Tibial nerve (tissue), 4 donors: ENCODE results near the gene RPL19. TPM values are rescaled to one million over a fixed set of nuclear protein-coding genes. Genes with fewer than 3 reads are reported as not detected.

ENCODE experiments used
- DNase-seq, 2 donors: peaks; one replicate each; pipeline ENCODE4 v3.0.0-alpha.2; 2019; ENCODE audit warnings: low spot score in 2 of 2
- H3K27ac ChIP-seq, 4 donors: fragments of 200-600 bp; sonication (generic) in 3 of 4; one replicate each; pipeline ENCODE4 v1.5.1; 2017 to 2019; ENCODE audit warnings: mild to moderate bottlenecking in 1 of 4
- H3K27me3 ChIP-seq, 2 donors: fragments of 200-600 bp; sonication (generic) in 1 of 2; one replicate each; pipeline versions ENCODE4 v1.5.1 to v1.6.0; 2017 to 2019
- H3K36me3 ChIP-seq, 3 donors: fragments of 200-600 bp; sonication (generic); one replicate each; pipeline ENCODE4 v1.5.1; 2018 to 2019
- H3K4me1 ChIP-seq, 4 donors: fragments of 200-600 bp; sonication (generic) in 3 of 4; one replicate each; pipeline ENCODE4 v1.5.1; 2017 to 2019
- H3K4me3 ChIP-seq, 4 donors: fragments of 200-600 bp; sonication (generic) in 3 of 4; one replicate each; pipeline ENCODE4 v1.5.1; 2017 to 2019; ENCODE audit warnings: mild to moderate bottlenecking in 1 of 4, moderate library complexity in 1 of 4
- H3K9me3 ChIP-seq, 4 donors: fragments of 200-600 bp; sonication (generic) in 3 of 4; one replicate each; pipeline ENCODE4 v1.5.1; 2017 to 2019
- EP300 ChIP-seq, 2 donors: sonication (generic); formaldehyde crosslinking; IDR thresholded peaks; one replicate each; pipeline ENCODE4 v1.6.1; 2017; ENCODE audit warnings: antibody characterized with exemption in 2 of 2, mild to moderate bottlenecking in 1 of 2
- POLR2A ChIP-seq, 2 donors: fragments of 450-650 bp; IDR thresholded peaks; one replicate each; pipeline ENCODE4 v1.6.1; 2017; ENCODE audit warnings: antibody characterized with exemption in 2 of 2, mild to moderate bottlenecking in 2 of 2, moderate library complexity in 2 of 2
- WGBS, 2 donors: methylation state at CpG; one replicate each; pipeline ENCODE4 v1.1.5; 2018; 5-methylcytosine and 5-hydroxymethylcytosine counted together
- total RNA-seq, 4 donors: library from RNA; depleted of rRNA; stranded (reverse); fragments of >200 nt; gene quantifications; one replicate each; pipeline ENCODE4 v1.1.0, GENCODE V29; 2016
- TF ChIP-seq, protein P1 (sequence below), 5 experiments: fragments of 200-600 bp in 3 of 5; fragments of 450-650 bp in 2 of 5; sonication (generic) in 3 of 5; IDR thresholded peaks; one replicate each; pipeline ENCODE4 v1.5.1; 2016 to 2019; ENCODE audit warnings: antibody characterized with exemption in 5 of 5, mild to moderate bottlenecking in 3 of 5, moderate library complexity in 2 of 5

The RPL19 gene
- total RNA-seq, 4 donors from 2014 or later = 2,381 to 3,486 (median 2,809) TPM

DNA sequence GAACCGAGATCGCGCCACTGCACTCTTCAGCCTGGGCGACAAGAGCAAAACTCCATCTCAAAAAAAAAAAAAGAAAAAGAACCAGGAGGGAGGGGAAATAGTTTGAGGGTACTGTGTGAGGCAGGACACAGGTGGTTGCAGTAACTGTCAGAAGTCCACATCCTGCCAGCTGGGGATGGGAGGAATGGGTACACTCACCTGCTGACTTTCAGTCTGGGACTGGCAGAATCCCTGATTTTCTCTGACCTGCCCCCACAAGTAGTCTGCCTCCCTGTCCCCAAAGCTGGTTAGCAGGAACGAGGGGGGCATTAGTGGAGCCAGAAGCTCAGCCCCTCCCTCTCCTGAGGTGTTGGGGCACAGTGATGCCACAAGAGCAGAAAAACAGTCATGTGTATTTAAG, 27.0 kb upstream of the RPL19 start:
- peaks cover 0 to 12% (median 4%) of the 10 kb centered on the region in 4 donors for H3K4me1 ChIP-seq
- DNase-seq = no peak
- no peak overlapping the region for H3K4me3 ChIP-seq
- TF ChIP-seq POLR2A (IDR thresholded peaks at IDR 0.05) = no peak
- no peaks in the 10 kb centered on the region for H3K27me3 ChIP-seq
- WGBS, 2 donors = 71 to 77% methylated on average over 5 of the region's 5 CpGs
- H3K9me3 ChIP-seq = no peaks in the 10 kb centered on the region
- peaks cover 0 to 30% (median 0%) of the 10 kb centered on the region in 3 donors for H3K36me3 ChIP-seq
- no peak overlapping the region for H3K27ac ChIP-seq

DNA sequence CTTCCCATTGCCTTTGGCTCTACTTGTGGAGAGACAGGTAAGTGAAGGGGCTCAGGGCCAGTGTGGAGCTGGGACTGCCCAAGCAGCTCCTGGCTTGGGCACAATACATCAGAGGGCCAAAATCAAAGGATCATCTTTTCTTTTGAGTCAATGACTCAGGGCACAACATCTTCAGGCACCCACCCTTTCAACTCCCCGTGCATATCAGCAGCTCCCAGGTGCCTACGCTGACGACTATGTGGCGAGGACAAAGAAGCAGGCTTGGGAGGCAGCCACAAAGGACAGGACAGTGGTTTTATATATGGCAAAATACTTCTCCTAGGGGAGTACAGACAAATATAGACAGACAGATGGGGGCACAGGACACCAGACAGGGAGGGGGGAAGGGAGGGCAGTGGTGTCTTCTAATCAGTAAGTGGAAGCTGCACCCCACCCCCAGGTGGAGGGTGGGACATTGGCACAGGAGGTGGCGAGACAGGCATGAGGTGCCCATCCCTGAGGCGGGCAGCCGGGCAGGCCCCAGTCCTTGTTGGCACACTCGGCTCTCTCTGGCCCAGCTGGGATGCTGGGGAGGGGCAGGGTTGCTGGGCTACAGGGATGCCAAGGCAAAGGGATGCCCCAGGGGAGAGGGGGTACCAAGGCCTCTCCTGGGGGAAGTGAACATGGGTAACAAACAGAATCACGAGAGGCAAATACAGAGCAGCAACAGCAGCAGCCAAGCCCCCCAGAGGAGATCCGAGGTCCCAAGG, 26.4 kb upstream of the RPL19 start:
- Histone ChIP-seq H3K36me3 (peaks cover 0 to 30% (median 0%) of the 10 kb centered on the region in 3 donors), H3K4me3 (no peak overlapping the region), H3K9me3 (no peaks in the 10 kb centered on the region), H3K27ac (no peak overlapping the region), H3K4me1 (peaks cover 0 to 12% (median 4%) of the 10 kb centered on the region in 4 donors), H3K27me3 (no peaks in the 10 kb centered on the region)
- WGBS, 2 donors = 55 to 63% methylated on average over 10 of the region's 10 CpGs
- no peak for DNase-seq
- TF ChIP-seq POLR2A (IDR thresholded peaks at IDR 0.05) (no peak), EP300 (IDR thresholded peaks at IDR 0.05) (no peak)
- TF ChIP-seq, protein P1, sequence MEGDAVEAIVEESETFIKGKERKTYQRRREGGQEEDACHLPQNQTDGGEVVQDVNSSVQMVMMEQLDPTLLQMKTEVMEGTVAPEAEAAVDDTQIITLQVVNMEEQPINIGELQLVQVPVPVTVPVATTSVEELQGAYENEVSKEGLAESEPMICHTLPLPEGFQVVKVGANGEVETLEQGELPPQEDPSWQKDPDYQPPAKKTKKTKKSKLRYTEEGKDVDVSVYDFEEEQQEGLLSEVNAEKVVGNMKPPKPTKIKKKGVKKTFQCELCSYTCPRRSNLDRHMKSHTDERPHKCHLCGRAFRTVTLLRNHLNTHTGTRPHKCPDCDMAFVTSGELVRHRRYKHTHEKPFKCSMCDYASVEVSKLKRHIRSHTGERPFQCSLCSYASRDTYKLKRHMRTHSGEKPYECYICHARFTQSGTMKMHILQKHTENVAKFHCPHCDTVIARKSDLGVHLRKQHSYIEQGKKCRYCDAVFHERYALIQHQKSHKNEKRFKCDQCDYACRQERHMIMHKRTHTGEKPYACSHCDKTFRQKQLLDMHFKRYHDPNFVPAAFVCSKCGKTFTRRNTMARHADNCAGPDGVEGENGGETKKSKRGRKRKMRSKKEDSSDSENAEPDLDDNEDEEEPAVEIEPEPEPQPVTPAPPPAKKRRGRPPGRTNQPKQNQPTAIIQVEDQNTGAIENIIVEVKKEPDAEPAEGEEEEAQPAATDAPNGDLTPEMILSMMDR (IDR thresholded peaks at IDR 0.05) = no peak

DNA sequence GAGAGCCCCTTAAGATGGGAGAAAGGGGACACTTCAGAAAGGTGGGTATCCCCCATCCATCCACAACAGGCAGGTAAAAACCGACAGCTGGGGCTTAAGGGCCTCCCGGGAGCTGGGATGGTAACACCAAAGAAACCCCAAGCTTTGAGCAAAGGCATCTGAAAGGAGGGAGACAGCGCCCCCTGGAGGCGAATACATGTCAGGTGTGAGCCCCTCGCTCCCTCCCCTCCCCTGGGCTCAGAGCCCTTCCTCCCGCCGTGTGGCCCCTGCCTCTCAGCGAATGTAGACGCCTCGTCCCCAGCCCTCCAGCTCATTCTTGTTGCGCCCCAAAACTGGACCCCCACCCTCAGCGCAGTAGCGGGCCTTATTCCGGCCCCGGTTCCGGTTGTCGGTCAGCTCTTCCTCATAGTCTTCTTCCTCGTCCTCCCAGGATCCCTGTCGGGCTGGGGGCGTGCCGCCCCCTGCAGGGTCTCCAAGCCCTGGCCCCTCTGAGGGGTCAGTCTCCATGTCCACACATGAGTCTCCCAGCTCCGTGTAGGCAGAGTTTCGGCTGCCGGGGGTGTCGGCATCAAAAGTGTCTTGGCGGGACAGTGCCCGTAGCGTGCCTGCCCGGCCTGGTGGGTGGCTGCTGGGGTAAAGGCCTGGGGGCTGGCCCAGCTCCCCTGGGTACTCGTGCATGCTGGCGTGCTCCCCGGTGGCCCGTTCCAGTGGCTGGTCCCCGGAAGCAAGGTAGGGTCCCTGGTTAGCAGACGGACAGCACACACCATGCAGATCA, 25.0 kb upstream of the RPL19 start:
- DNase-seq = peak; percentile 59 to 72
- Histone ChIP-seq H3K27me3 (no peaks in the 10 kb centered on the region), H3K36me3 (peaks cover 0 to 40% (median 0%) of the 10 kb centered on the region in 3 donors), H3K9me3 (no peaks in the 10 kb centered on the region), H3K4me1 (peaks cover 0 to 12% (median 4%) of the 10 kb centered on the region in 4 donors), H3K27ac (no peak overlapping the region), H3K4me3 (no peak overlapping the region)
- 46 to 56% methylated on average over 20 to 35 of the region's 35 CpGs for WGBS, 2 donors
- TF ChIP-seq POLR2A (IDR thresholded peaks at IDR 0.05) = no peak
- no peak for TF ChIP-seq EP300 (IDR thresholded peaks at IDR 0.05)
- TF ChIP-seq, protein P1 (IDR thresholded peaks at IDR 0.05) = peak; percentile 73 to 92 (median 87)

DNA sequence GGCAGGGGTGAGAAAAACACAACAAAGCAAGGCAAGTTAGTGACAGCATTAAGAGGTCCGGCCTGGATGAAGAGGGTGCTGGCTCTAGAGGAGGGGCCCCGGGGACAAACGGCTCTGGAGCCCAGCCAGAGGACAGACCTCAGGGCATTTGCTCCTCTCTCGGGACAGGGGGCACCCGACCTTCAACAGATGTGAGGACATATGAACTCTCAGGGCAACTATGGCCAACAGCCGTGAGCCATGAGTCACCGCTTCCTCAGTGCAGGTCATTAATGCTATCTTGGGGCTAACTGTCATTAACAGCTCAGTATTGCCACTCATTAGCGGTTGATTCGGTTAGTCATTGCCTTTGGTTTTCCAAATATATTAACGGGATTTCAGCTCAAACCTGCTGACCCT, 24.4 kb upstream of the RPL19 start:
- no peaks in the 10 kb centered on the region for H3K27me3 ChIP-seq
- no peaks in the 10 kb centered on the region for H3K9me3 ChIP-seq
- H3K27ac ChIP-seq = no peak overlapping the region
- peaks cover 0 to 46% (median 0%) of the 10 kb centered on the region in 3 donors for H3K36me3 ChIP-seq
- no peak for DNase-seq
- 62 to 71% methylated on average over 10 of the region's 10 CpGs for WGBS, 2 donors
- TF ChIP-seq POLR2A (IDR thresholded peaks at IDR 0.05) (no peak), EP300 (IDR thresholded peaks at IDR 0.05) (no peak)
- TF ChIP-seq, protein P1 (IDR thresholded peaks at IDR 0.05) = no peak
- peaks cover 0 to 12% (median 4%) of the 10 kb centered on the region in 4 donors for H3K4me1 ChIP-seq
- no peak overlapping the region for H3K4me3 ChIP-seq

DNA sequence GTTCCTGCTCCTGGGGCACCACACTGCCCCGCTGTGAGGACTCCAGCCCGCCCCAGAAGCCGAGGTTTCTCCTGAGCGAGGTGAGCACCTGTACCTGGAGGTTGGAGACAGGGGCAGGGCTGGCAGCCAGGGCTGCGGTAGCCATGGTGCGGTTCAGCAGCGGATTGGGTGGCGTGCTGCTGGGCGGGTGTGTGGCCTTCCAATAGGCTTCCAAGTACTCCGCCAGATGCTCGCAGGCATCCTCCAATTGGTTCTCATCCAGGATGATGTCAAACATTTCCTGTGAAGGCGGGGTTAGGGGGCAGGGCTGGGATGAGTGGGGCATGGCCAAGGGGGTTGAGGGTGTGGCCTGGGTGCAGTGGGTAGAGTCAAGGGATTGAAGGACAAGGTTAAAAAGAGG, 22.8 kb upstream of the RPL19 start:
- Histone ChIP-seq H3K4me3 (no peak overlapping the region), H3K4me1 (peaks cover 0 to 12% (median 4%) of the 10 kb centered on the region in 4 donors), H3K27ac (no peak overlapping the region), H3K27me3 (no peaks in the 10 kb centered on the region), H3K9me3 (no peaks in the 10 kb centered on the region), H3K36me3 (peaks cover 0 to 61% (median 0%) of the 10 kb centered on the region in 3 donors)
- 87% methylated on average over 8 to 12 of the region's 12 CpGs for WGBS, 2 donors
- DNase-seq = no peak
- TF ChIP-seq, protein P1 (IDR thresholded peaks at IDR 0.05) = no peak
- no peak for TF ChIP-seq EP300 (IDR thresholded peaks at IDR 0.05)
- no peak for TF ChIP-seq POLR2A (IDR thresholded peaks at IDR 0.05)
